DND-41 (cell line): ENCODE results near the gene GUCD1.

Source experiments
- CTCF ChIP-seq: IDR thresholded peaks from 2 replicates; pipeline ENCODE4 v1.5.1; 2012; ENCODE audit warnings: borderline replicate concordance, low read length, moderate library complexity, mild to moderate bottlenecking; ENCODE audit not compliant: poor library complexity, severe bottlenecking; ENCODE audit errors: extremely low read depth
- EZH2 ChIP-seq: IDR thresholded peaks from 3 replicates; pipeline ENCODE4 v1.6.1; 2012; ENCODE audit warnings: borderline replicate concordance, low read depth, mild to moderate bottlenecking, moderate library complexity, low read length, inconsistent platforms; ENCODE audit not compliant: severe bottlenecking

DNA sequence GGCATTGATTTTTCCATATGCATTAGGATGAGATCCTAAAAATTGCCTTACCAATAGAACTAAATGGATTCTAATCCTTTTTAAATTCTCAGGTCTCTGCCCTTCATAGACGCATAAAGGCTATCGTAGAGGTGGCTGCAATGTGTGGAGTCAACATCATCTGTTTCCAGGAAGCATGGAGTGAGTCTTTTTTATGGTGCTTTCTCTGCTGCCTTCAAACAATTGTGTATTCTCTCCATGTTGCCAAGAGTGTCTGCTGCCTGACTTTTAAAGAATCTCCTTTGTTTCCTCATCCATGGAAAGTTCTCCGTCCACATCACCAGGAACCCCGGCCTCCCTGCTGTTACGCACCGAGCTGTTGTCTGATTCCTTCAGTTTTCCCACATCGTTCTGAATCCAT, 52.9 kb downstream of the GUCD1 start:
- no peak for TF ChIP-seq EZH2
- TF ChIP-seq CTCF = no peak
